Measurements from ENCODE around the gene MRPS25. TPM values are rescaled to one million over a fixed set of nuclear protein-coding genes. Genes with fewer than 3 reads are reported as not detected.

Gene MRPS25
- total and polyA plus RNA-seq, 2 donors from 2014 or later, result 57.2 to 89.2 TPM

- Histone ChIP-seq H3K27ac (ENCODE audit: low read depth in 2 of 2, low read length in 2 of 2) (no peak overlapping the region), H3K36me3 (ENCODE audit: control insufficient read depth in 2 of 3, insufficient read depth in 3 of 3, low read length in 3 of 3) (peaks cover 13 to 41% (median 37%) of the 10 kb centered on the region in 3 donors), H3K9ac (ENCODE audit: low read length in 3 of 3) (no peak overlapping the region), H3K4me3 (ENCODE audit: low read length in 3 of 3) (no peak overlapping the region), H3K4me1 (ENCODE audit: control insufficient read depth in 2 of 3, insufficient read depth in 2 of 3, low read depth in 1 of 3, low read length in 3 of 3) (no peaks in the 10 kb centered on the region), H3K9me3 (ENCODE audit: control insufficient read depth in 2 of 3, insufficient read depth in 1 of 3, low read length in 3 of 3) (no peaks in the 10 kb centered on the region), H3K27me3 (ENCODE audit: control insufficient read depth, insufficient read depth, low read length) (no peaks in the 10 kb centered on the region)
- no peak for TF ChIP-seq CTCF (IDR thresholded peaks at IDR 0.05; ENCODE audit: borderline replicate concordance, extremely low read depth, insufficient read depth)
- DNase-seq, result no peak
- intact Hi-C loops (cut with DNase I), result no loop called here
- FAIRE-seq, result no peak
Observed at GRCh38 chr3:15015456-15015855, 49.7 kb downstream of the MRPS25 start.

- intact Hi-C loops (cut with DNase I), result no loop called here
- H3K9ac ChIP-seq (ENCODE audit: low read length in 3 of 3), result no peak overlapping the region
- FAIRE-seq (no peak), DNase-seq (no peak)
- no peaks in the 10 kb centered on the region for H3K9me3 ChIP-seq (ENCODE audit: control insufficient read depth in 2 of 3, insufficient read depth in 1 of 3, low read length in 3 of 3)
- H3K4me3 ChIP-seq (ENCODE audit: low read length in 3 of 3), result no peak overlapping the region
- H3K27ac ChIP-seq (ENCODE audit: low read depth in 2 of 2, low read length in 2 of 2), result no peak overlapping the region
- H3K36me3 ChIP-seq (ENCODE audit: control insufficient read depth in 2 of 3, insufficient read depth in 3 of 3, low read length in 3 of 3), result peaks cover 13 to 35% (median 31%) of the 10 kb centered on the region in 3 donors
- H3K4me1 ChIP-seq (ENCODE audit: control insufficient read depth in 2 of 3, insufficient read depth in 2 of 3, low read depth in 1 of 3, low read length in 3 of 3), result no peaks in the 10 kb centered on the region
- TF ChIP-seq CTCF (IDR thresholded peaks at IDR 0.05; ENCODE audit: borderline replicate concordance, extremely low read depth, insufficient read depth), result no peak
- no peaks in the 10 kb centered on the region for H3K27me3 ChIP-seq (ENCODE audit: control insufficient read depth, insufficient read depth, low read length)
Observed at GRCh38 chr3:15014606-15015328, 50.3 kb downstream of the MRPS25 start.

GRCh38 chr3:15011174-15011573, 53.9 kb downstream of the MRPS25 start:
- H3K4me3 ChIP-seq (ENCODE audit: low read length in 3 of 3), result no peak overlapping the region
- peaks cover 7 to 21% (median 16%) of the 10 kb centered on the region in 3 donors for H3K36me3 ChIP-seq (ENCODE audit: control insufficient read depth in 2 of 3, insufficient read depth in 3 of 3, low read length in 3 of 3)
- DNase-seq (no peak), FAIRE-seq (no peak)
- H3K27me3 ChIP-seq (ENCODE audit: control insufficient read depth, insufficient read depth, low read length), result no peaks in the 10 kb centered on the region
- H3K9ac ChIP-seq (ENCODE audit: low read length in 3 of 3), result no peak overlapping the region
- no peaks in the 10 kb centered on the region for H3K9me3 ChIP-seq (ENCODE audit: control insufficient read depth in 2 of 3, insufficient read depth in 1 of 3, low read length in 3 of 3)
- H3K4me1 ChIP-seq (ENCODE audit: control insufficient read depth in 2 of 3, insufficient read depth in 2 of 3, low read depth in 1 of 3, low read length in 3 of 3), result no peaks in the 10 kb centered on the region
- H3K27ac ChIP-seq (ENCODE audit: low read depth in 2 of 2, low read length in 2 of 2), result no peak overlapping the region
- no peak for TF ChIP-seq CTCF (IDR thresholded peaks at IDR 0.05; ENCODE audit: borderline replicate concordance, extremely low read depth, insufficient read depth)
- intact Hi-C loops (cut with DNase I), result no loop called here

Data from kidney (tissue), 14 donors.